GM12878 (cell line): ENCODE measurements around the gene RREB1. TPM values are rescaled to one million over a fixed set of nuclear protein-coding genes. Genes with fewer than 3 reads are reported as not detected.

Source experiments
- ATAC-seq: fragments of 200-7000 bp; cut with Tn5 transposase; 3 replicates; pipeline ENCODE4 v1.9.1; 2020; ENCODE audit warnings: mild to moderate bottlenecking, moderate library complexity
- BruUV-seq: library from RNA; stranded (reverse); fragments of 400-500 nt; replicated peaks from 2 replicates; lab custom pipeline; 2021; lab: Mats Ljungman, UMichigan
- CTCF ChIA-PET: fragments of 300-600 bp; sonication (Branson Sonifier 250); formaldehyde crosslinking; extraction: SDS; loops from one replicate; lab custom pipeline; 2021; ENCODE audit warnings: inconsistent platforms; lab: Yijun Ruan, JAX
- POLR2A ChIA-PET: fragments of 350-600 bp; formaldehyde crosslinking; extraction: SDS; loops from one replicate; lab custom pipeline; 2021; ENCODE audit warnings: inconsistent platforms; lab: Charles Lee
- RAD21 ChIA-PET: fragments of 300-600 bp; sonication (Branson Sonifier 250); formaldehyde crosslinking; loops from one replicate; lab custom pipeline; 2023; ENCODE audit warnings: antibody characterized with exemption; ENCODE audit not compliant: unreplicated experiment; lab: Charles Lee
- SMC1A ChIA-PET: fragments of 300-600 bp; sonication (Branson Sonifier 250); formaldehyde crosslinking; loops from one replicate; lab custom pipeline; 2023; ENCODE audit not compliant: unreplicated experiment, uncharacterized antibody; lab: Charles Lee
- DNase-seq: peaks from one replicate; pipeline ENCODE4 v3.0.0-alpha.2; 2011; ENCODE audit warnings: low read depth, low spot score
- FAIRE-seq: peaks from 3 replicates; lab custom pipeline; 2011; peaks lifted over from hg19 to GRCh38; lab: Jason Lieb, UNC
- H2AFZ ChIP-seq: 2 replicates; pipeline ENCODE4 v1.6.0; 2011; ENCODE audit warnings: low read depth, low read length, control low read depth; ENCODE audit not compliant: control insufficient read depth
- H3K27ac ChIP-seq: 2 replicates; pipeline ENCODE4 v1.5.1; 2011; ENCODE audit warnings: control low read depth; ENCODE audit not compliant: control insufficient read depth, insufficient read depth
- H3K27me3 ChIP-seq, 2 experiments: replicated peaks in 1 of 2; 2 replicates each; pipeline versions ENCODE4 v1.6.0 to v1.6.1; 2011; ENCODE audit warnings: low read length in 1 of 2; ENCODE audit not compliant: control insufficient read depth in 2 of 2, insufficient read depth in 2 of 2
- H3K36me3 ChIP-seq, 2 experiments: 2 replicates each; pipeline ENCODE4 v1.5.1; 2011; ENCODE audit warnings: low read length in 1 of 2; ENCODE audit not compliant: control insufficient read depth in 2 of 2, insufficient read depth in 2 of 2
- H3K4me1 ChIP-seq: 2 replicates; pipeline ENCODE4 v1.6.1; 2011; ENCODE audit warnings: mild to moderate bottlenecking, low read length, moderate library complexity, mixed read lengths; ENCODE audit not compliant: control insufficient read depth, insufficient read depth
- H3K4me2 ChIP-seq: 2 replicates; pipeline ENCODE4 v1.6.0; 2011; ENCODE audit warnings: control low read depth; ENCODE audit not compliant: control insufficient read depth, insufficient read depth
- H3K4me3 ChIP-seq: fragments of 200-600 bp; sonication (generic); 2 replicates; pipeline ENCODE4 v1.5.1; 2016
- H3K79me2 ChIP-seq: 2 replicates; pipeline ENCODE4 v1.6.0; 2011; ENCODE audit warnings: low read length; ENCODE audit not compliant: control insufficient read depth, insufficient read depth
- H3K9ac ChIP-seq: 2 replicates; pipeline ENCODE4 v1.8.0; 2011; ENCODE audit warnings: low read length, control low read depth, mixed read lengths; ENCODE audit not compliant: control insufficient read depth, insufficient read depth
- H3K9me3 ChIP-seq: replicated peaks from 3 replicates; pipeline ENCODE4 v1.5.1; 2011; ENCODE audit warnings: mild to moderate bottlenecking, low read length; ENCODE audit not compliant: control insufficient read depth, insufficient read depth
- H4K20me1 ChIP-seq: 2 replicates; pipeline ENCODE4 v1.6.0; 2011; ENCODE audit not compliant: control insufficient read depth, insufficient read depth
- FOXK2 ChIP-seq: fragments of 450-650 bp; IDR thresholded peaks from 2 replicates; pipeline ENCODE4 v1.6.1; 2017; ENCODE audit warnings: mild to moderate bottlenecking, moderate library complexity
- SREBF1 ChIP-seq: IDR thresholded peaks from 2 replicates; pipeline ENCODE4 v1.6.1; 2012; ENCODE audit warnings: mild to moderate bottlenecking, low read length
- WGBS: methylation state at CpG from one replicate; pipeline ENCODE4 v1.1.6; 2016; ENCODE audit warnings: low lambda C conversion rate; ENCODE audit not compliant: insufficient replicate concordance, insufficient coverage; ENCODE audit errors: missing lambda C conversion rate; 5-methylcytosine and 5-hydroxymethylcytosine counted together
- in situ Hi-C: fragments of 300-500 bp; cut with MboI; formaldehyde crosslinking; loops from 9 replicates; pipeline ENCODE4 v1.14.3; 2018; ENCODE audit warnings: mixed read lengths
- intact Hi-C: fragments of 100-400 bp; cut with micrococcal nuclease; formaldehyde crosslinking; loops from one replicate; pipeline ENCODE4 v1.14.2; 2022; ENCODE audit not compliant: unreplicated experiment
- polyA plus RNA-seq, 11 experiments: library from polyadenylated mRNA; depleted of rRNA in 4 of 11; unstranded in 6 of 11; stranded (reverse) in 5 of 11; fragments of >200 nt; fragmentation: Nextera tagmentation in 4 of 11; fragmentation: Illumina TruSeq in 1 of 11; extraction: Ambion mirVana in 4 of 11; extraction: Trizol in 1 of 11; gene quantifications; 1 replicate in 1 of 11; 2 replicates in 10 of 11; pipeline versions ENCODE4 v1.2.1 to v1.2.3, GENCODE V29; 2011 to 2016; ENCODE audit warnings: inconsistent platforms in 2 of 11, missing spikeins in 2 of 11, low read depth in 1 of 11
- total RNA-seq, 4 experiments: library from RNA; depleted of rRNA in 3 of 4; stranded (reverse); fragments of >200 nt in 3 of 4; fragmentation: Illumina TruSeq in 1 of 4; extraction: Trizol in 1 of 4; gene quantifications; 2 replicates each; pipeline versions ENCODE4 v1.2.1 to v1.2.3, GENCODE V29; 2013 to 2021
- TF ChIP-seq, protein P1 (sequence below): fragments of 450-650 bp; formaldehyde crosslinking; IDR thresholded peaks from 2 replicates; pipeline ENCODE4 v1.5.0; 2022; ENCODE audit warnings: mild to moderate bottlenecking, missing genetic modification characterization
- TF ChIP-seq, protein P2 (sequence below): IDR thresholded peaks from 2 replicates; pipeline ENCODE4 v1.6.1; 2012; ENCODE audit warnings: mild to moderate bottlenecking, low read depth, low read length

The RREB1 gene
- total and polyA plus RNA-seq, 10 of the 15 experiments (the other 5 are each of a cell fraction or from before 2014, with no cell fraction given): 1.9 to 30.3 (median 8.6) TPM

DNA sequence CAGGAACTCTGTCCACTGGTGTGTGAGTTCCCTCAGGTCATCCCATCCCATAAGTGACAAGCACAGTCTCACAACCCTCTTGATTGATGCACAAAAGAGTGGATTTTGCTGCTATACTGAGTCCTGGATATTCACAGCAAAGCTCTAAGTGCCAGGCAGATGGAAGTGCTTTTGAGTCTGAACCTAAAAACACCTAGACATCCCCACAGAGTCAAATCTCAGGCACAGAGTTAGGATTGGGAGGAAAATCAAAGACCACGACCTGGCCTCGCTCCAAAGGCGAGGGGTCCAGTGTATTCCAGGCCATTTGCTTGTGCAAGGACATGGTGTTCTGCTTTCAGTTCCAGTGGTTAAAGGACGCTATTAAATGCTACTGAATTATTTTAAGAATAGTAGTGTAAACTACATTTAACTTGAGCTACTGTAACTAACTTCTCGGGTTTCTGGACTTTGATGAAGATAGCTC lies 56.8 kb downstream of the RREB1 start:
- no peak overlapping the region for H3K4me3 ChIP-seq
- BruUV-seq: no TSS peak
- H3K27me3 ChIP-seq: no peaks in the 10 kb centered on the region
- H3K9ac ChIP-seq: no peak overlapping the region
- ChIA-PET POLR2A (no interaction called here), CTCF (no interaction called here), SMC1A (interaction anchor here (0.8 to 1.4 kb wide), 4 partner anchors 11 to 77 kb away, joined by 3 to 5 read pairs (median 4); no protein-coding TSS in a partner anchor), RAD21 (interaction anchor here (0.9 kb wide), 1 partner anchor 11 kb away, joined by 3 read pairs; no protein-coding TSS in a partner anchor)
- intact Hi-C loops (no loop called here), in situ Hi-C loops (no loop called here)
- peaks cover 19% of the 10 kb centered on the region for H3K4me1 ChIP-seq
- H4K20me1 ChIP-seq: peaks cover 6% of the 10 kb centered on the region
- H3K27ac ChIP-seq: no peak overlapping the region
- no peak for ATAC-seq
- no peak for FAIRE-seq
- no peak overlapping the region for H2AFZ ChIP-seq
- 98% methylated on average over 5 of the region's 5 CpGs for WGBS
- H3K36me3 ChIP-seq: peaks cover 3 to 11% of the 10 kb centered on the region in 2 experiments
- no peaks in the 10 kb centered on the region for H3K9me3 ChIP-seq
- TF ChIP-seq, protein P1, sequence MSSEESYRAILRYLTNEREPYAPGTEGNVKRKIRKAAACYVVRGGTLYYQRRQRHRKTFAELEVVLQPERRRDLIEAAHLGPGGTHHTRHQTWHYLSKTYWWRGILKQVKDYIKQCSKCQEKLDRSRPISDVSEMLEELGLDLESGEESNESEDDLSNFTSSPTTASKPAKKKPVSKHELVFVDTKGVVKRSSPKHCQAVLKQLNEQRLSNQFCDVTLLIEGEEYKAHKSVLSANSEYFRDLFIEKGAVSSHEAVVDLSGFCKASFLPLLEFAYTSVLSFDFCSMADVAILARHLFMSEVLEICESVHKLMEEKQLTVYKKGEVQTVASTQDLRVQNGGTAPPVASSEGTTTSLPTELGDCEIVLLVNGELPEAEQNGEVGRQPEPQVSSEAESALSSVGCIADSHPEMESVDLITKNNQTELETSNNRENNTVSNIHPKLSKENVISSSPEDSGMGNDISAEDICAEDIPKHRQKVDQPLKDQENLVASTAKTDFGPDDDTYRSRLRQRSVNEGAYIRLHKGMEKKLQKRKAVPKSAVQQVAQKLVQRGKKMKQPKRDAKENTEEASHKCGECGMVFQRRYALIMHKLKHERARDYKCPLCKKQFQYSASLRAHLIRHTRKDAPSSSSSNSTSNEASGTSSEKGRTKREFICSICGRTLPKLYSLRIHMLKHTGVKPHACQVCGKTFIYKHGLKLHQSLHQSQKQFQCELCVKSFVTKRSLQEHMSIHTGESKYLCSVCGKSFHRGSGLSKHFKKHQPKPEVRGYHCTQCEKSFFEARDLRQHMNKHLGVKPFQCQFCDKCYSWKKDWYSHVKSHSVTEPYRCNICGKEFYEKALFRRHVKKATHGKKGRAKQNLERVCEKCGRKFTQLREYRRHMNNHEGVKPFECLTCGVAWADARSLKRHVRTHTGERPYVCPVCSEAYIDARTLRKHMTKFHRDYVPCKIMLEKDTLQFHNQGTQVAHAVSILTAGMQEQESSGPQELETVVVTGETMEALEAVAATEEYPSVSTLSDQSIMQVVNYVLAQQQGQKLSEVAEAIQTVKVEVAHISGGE (CRISPR knock-in tag): no peak
- no peak for TF ChIP-seq FOXK2
- TF ChIP-seq SREBF1: no peak
- TF ChIP-seq, protein P2, sequence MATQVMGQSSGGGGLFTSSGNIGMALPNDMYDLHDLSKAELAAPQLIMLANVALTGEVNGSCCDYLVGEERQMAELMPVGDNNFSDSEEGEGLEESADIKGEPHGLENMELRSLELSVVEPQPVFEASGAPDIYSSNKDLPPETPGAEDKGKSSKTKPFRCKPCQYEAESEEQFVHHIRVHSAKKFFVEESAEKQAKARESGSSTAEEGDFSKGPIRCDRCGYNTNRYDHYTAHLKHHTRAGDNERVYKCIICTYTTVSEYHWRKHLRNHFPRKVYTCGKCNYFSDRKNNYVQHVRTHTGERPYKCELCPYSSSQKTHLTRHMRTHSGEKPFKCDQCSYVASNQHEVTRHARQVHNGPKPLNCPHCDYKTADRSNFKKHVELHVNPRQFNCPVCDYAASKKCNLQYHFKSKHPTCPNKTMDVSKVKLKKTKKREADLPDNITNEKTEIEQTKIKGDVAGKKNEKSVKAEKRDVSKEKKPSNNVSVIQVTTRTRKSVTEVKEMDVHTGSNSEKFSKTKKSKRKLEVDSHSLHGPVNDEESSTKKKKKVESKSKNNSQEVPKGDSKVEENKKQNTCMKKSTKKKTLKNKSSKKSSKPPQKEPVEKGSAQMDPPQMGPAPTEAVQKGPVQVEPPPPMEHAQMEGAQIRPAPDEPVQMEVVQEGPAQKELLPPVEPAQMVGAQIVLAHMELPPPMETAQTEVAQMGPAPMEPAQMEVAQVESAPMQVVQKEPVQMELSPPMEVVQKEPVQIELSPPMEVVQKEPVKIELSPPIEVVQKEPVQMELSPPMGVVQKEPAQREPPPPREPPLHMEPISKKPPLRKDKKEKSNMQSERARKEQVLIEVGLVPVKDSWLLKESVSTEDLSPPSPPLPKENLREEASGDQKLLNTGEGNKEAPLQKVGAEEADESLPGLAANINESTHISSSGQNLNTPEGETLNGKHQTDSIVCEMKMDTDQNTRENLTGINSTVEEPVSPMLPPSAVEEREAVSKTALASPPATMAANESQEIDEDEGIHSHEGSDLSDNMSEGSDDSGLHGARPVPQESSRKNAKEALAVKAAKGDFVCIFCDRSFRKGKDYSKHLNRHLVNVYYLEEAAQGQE: no peak
- no peak for DNase-seq
- H3K4me2 ChIP-seq: no peak overlapping the region
- H3K79me2 ChIP-seq: peaks cover 93% of the 10 kb centered on the region
